T-helper 1 cell treated with Interleukin-12 subunit alpha and Interleukin-12 subunit beta and Interleukin-4 antibody, amounts not matched to agents 30 ng/mL and 1 ng/mL, for 36 hours (primary cell): ENCODE data around the gene TRIM24. TPM values are rescaled to one million over a fixed set of nuclear protein-coding genes. Genes with fewer than 3 reads are reported as not detected.
"Not testable (repeated sequence)": the region's sequence is repeated elsewhere in the genome, so short reads cannot be mapped to it uniquely, and the experiment has no call there.

Experiments
- intact Hi-C: fragments of 100-400 bp; cut with micrococcal nuclease; formaldehyde crosslinking; loops from one replicate; pipeline ENCODE4 v1.15.1; 2024
- total RNA-seq: library from RNA; stranded (reverse); gene quantifications from 2 replicates; pipeline ENCODE4 v1.2.3, GENCODE V29; 2022

Gene TRIM24
- total RNA-seq: 17.4 and 19.4 TPM in 2 replicates

DNA sequence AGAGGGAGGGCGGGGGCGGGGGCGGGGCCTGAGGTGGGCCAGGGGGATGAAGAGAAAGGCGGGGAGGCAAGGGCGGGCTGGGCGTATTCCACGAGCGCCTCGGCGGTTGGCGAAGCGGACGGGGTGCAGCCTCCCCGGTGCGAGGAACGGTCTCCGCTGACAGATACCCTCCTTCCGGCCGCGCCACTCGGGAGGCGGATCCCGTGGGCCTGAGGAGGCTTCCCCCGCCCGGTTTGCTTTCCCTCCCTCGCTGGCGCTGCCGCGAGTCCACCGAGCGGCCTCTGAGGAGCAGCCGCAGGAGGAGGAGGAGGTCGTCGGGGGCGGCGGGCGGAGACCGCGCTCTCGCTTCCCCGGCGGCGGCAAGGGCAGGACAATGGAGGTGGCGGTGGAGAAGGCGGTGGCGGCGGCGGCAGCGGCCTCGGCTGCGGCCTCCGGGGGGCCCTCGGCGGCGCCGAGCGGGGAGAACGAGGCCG lies at the start of gene TRIM24:
Gene TRIM24, plus strand, starts transcription at position 84 of the 473 bp plus-strand sequence. Its CDS starts 290 bp downstream, at position 374.
- intact Hi-C loops: loop anchor here (1.0 to 10.0 kb wide), 8 partner anchors 299 to 902 kb away; partner anchors contain the start of genes UBN2 and ZC3HAV1

DNA sequence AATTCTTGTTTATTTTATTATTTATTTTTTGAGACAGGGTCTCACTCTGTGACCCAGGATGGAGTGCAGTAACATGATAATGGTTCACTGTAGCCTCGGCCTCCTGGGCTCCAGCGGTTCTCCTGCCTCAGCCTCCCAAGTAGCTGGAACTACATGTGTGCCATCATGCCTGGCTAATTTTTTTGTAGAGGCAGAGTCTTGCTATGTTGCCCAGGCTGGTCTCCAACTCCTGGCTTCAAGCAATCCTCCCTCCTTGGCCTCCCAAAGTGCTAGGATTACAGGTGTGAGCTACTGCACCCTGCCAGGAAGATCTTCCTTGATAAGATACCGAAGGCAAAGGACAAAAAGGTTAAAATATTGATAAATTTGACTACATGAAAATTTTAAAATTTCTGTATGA lies 48.0 kb upstream of the TRIM24 start:
- intact Hi-C loops: not testable (repeated sequence)

DNA sequence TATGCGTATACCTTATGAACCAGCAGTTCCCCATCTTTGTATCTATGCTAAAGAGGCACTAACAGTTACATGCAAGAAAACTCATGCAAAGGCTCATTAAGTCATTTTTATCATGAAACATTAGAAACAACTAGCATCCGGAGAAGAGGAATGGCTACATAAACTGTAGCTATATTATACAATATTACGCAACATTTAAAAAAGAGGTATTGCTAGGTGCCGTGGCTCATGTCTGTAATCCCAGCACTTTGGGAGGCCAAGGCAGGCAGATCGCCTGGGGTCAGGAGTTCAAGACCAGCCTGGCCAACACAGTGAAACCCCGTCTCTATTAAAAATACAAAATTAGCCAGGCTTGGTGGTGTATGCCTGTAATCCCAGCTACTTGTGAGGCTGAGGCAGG lies 47.1 kb upstream of the TRIM24 start:
- intact Hi-C loops: not testable (repeated sequence)

DNA sequence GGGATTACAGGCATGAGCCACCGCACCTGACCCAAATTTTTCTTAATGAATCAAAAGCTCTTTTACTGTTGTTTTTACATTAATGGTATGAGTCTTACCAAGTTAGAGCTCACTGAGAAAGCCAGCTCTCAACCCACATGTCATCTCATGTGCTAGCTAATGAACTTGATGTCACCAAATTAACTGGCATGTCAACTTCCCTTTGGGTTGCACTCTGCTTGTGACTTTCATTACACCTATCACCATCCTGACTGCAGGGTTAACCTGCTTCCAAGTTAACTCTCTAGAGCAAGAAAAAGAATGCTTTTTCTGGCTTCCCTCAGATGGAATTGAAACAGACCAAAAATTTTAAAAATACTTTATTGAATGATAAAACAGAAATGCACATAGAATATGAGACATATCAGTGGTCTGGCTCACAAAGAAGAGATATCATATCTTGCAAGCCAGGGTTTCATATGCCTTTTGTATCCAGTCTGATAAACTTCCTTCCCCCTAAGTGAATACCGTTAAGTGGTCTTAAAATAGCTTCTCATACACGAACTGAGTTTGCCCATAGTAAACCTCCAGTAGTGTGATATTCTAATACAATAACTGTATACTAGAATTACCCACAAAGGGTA lies 42.9 kb upstream of the TRIM24 start:
- intact Hi-C loops: no loop called here

DNA sequence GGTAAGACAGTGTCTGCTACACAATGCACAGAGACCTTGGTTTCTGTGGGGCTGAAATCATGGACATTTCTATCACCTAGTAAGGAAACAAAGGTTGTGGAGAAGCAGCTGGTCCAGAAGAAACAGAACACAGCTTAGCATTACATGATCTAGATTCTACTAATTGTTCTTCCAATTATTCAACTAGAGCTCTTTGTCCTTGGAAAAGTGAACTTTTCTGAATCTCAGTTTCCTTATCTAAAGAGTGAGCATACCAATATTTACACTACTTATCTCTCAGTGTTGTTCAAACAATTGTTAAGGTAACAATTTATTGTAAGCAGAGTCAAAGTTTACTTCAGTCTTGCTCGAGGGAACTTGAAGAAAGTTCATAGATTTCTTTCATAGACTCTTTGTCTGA lies 42.3 kb upstream of the TRIM24 start:
- intact Hi-C loops: no loop called here

DNA sequence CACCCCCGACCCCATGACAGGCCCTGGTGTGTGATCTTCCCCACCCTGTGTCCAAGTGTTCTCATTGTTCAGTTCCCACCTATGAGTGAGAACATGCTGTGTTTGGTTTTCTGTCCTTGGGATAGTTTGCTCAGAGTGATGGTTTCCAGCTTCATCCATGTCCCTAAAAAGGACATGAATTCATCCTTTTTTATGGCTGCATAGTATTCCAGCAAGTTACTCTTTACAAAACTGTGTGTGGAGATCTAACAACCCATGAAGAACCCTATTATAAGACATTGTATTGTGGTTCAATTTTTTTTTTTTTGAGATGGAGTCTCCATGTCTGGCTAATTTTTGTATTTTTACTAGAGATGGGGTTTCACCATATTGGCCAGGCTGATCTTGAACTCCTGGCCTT lies 41.7 kb upstream of the TRIM24 start:
- intact Hi-C loops: not testable (repeated sequence)

DNA sequence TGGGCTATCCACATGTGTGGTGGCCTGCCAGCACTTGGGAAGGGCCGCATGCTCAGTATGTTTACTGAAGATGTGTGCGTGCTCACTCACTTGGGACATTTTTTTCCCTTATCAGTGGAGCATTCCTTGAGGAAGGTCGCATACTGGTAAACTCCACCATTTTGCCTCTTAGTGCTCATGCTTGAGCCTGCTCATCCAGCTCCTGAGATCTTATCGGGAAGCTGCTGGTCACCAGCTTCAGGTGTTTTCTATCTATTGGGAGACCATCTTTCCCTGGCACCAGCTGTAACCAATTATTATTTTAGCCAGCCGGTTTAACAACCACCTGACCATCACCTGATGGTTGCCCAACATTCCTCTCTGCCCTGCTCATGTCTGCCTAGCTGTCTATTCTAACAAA lies 35.0 kb upstream of the TRIM24 start:
- intact Hi-C loops: no loop called here

DNA sequence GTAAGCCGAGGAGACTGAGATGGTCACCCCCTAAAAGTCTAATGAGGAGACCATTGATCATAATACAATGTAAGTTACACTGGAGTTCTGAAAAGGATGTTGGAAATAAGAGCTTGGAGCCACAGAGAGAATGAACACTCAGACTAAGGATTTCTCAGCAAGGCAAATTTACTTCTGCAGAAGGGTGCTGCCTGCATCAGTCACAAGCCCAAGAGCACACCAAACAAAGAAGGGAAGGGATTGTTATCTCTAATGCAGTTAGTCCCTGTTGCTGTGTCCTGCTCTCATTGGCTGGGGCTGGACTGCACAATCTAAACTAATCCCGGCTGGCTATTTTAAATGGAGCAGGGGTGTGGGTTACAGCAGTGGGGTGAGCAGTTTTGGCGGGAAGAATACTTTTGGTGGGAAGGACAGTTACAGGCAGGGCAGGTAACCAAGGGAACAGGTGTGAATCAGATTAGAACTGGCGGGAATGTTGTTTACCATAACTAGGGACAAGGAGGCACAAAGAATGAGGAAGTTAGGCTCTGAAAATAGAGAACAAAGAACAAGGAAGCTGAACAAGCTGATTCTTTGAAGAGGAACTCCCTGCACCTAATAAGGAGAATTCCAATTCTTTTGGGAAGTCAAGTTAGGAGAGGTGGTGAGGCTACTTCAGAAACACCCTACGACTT lies 30.3 kb upstream of the TRIM24 start:
- intact Hi-C loops: no loop called here

DNA sequence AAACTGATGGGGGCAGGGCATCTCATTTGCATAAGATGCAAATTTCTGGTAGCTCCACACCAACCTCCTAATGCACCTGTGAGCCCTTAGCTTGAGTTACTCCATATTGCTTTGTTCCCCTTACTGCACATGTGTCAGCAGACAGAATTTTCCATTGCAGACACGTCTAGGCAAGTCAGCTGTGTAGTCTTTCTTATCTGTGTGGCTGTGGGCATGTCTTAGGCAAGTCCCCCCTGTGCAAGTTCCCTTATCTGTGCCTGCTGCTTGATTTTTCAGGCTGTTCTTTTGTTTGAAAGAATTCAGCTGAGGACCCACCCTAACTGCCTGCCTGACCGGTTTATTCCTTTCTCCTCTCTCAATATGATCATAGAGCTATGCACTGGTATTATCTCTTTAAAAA lies 28.5 kb upstream of the TRIM24 start:
- intact Hi-C loops: no loop called here

DNA sequence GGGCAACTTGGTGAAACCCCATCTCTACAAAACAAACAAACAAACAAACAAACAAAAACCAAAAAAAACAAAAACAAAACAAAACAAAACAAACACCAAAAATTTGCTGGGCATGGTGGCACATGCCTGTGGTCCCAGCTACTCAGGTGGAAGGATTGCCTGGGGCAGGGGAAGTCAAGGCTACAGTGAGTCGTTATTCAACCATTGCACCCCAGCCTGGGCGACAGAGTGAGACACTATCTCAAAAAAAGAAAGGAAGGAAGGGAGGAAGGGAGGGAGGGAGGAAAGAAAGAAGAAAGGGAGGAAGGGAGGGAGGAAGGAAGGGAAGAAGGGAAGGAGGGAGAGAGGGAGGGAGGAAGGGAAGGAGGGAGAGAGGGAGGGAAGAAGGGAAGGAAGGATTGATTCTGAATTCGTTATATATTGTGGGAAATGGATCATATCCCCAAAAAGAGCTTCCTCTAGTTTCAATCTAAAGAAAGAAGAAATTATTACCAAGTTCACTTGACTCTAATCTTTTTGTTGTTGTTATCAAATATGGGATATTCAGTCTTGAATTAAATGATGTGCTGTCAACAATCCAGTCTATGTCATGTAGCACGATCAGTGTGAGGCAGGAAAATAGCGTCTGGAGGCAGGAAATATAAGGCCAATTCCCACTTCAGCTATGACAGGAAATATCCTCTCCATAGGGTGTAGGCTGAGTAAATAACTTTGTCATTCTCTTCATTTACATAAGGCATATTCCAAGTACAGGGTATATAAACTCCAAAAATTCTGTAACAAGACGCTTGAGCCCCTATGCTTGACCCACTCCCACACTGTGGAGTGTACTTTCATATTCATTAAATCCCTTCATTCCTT lies 26.2 kb upstream of the TRIM24 start:
- intact Hi-C loops: no loop called here

DNA sequence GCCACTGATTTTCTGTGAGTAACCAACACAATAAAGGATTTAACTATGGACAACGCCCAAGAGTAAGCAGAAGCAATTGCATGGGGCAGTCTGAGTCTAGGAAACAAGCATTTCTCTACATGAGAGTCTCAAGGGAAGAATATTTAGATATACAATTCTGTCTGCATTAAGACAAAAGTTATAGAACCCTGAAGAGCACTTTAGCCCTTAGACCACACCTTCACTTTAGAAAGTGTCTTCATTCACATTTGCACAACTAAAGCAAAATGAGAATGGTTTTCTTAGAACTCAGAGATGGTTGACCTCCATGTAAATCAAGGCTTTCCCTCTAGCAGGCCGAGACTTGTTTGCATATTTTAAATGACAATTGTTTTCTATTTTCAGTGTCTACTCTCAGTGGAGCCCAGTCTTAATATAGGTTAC lies 25.5 kb upstream of the TRIM24 start:
- intact Hi-C loops: no loop called here

DNA sequence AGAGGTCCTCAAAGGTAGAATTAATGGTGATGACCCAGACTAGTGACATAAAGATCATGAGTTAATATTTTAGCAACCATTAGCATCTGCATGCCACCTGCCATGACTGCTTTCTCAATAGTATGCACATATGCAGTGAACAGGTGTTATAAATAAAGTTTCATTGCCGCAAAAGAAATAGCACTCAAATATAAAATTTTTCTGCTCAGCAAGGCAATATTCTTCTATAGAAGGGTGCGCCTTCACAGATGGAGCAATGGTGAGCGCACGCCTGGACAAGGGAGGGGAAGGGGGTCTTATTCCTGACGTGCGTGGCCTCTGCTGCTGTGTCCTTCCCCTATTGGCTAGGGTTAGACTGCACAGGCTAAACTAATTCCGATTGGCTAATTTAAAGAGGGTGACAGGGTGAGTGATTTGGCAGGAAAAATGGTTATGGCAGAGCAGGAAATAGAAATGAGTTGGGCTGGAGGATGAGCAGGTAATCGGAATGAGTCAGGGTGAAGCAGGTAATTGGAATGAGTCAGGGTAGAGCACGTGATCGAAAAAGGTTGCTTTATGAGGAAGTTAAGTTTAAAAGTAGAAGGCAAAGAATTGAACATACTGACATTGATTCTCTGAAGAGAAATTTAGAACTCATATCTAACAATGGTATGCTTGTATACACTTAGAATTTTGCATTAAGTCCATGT lies 24.7 kb upstream of the TRIM24 start:
- intact Hi-C loops: no loop called here

DNA sequence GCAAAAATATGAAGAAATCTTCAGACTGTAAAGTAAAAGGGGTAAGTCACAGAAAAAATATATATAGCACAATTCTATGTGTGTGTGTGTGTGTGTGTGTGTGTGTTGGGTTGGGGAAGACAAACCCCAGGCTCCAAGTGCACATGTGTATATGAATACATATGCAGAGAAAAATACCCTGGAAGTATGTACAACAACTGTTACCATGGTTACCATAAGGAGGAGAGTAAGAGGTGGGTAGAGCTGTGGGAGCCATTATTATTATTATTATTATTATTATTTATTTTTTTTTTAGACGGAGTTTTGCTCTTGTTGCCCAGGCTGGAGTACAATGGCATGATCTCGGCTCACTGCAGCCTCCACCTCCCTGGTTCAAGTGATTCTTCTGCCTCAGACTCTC lies 23.7 kb upstream of the TRIM24 start:
- intact Hi-C loops: no loop called here

DNA sequence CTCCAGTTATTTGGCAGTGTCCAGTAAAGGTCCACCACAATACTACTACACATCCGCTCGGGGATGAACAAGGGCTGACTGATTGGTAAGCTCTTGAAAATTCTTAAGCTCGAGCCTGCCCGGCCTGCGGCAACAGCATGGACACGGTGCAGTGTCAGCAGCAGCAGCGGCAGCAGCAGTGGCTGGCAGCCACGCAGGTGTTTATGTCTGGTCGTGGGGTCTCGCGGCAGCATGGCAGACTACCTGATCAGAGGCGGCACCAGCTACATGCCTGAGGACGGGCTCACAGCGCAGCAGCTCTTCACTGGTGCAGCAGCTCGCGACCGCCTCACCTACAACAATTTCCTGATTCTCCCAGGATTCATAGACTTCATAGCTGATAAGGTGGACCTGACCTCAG lies 19.6 kb upstream of the TRIM24 start:
- intact Hi-C loops: no loop called here

DNA sequence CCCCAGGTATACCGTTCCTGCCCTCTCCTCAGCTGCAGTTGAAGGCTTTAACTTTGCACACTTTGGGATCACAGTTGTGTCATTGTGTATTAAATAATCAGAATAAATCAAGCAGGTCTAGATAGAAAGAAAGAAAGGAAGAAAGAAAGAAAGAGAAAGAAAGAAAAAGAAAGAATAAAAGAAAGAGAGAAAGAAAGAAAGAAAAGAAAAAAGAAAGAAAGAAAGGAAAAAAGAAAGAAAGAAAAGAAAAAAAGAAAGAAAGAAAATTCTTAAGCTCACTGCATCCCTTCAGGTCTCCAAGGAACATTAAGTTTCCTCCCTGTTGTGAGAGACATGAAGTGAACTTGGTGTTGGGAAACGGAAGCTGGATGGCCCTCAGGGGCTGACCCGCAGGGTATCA lies 17.2 kb upstream of the TRIM24 start:
- intact Hi-C loops: no loop called here

DNA sequence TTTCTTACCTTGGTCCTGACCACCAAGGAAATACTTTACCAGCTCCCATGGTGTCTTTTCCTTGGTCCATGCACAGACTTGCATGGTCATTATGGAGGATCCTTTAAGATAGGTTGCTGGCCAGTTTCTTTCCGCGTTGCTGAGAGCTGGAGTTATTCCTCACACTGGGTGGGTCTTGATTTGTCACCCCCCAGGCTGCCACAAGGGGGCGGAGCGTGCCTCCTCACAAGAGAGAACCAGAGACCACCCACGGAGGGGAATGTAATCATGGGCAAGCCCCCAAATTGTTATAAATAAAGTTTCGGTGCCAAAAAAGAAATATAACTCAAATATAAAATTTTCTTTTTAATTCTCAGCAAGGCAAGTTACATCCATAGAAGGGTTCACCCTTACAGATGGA lies 10.5 kb upstream of the TRIM24 start:
- intact Hi-C loops: loop anchor here (1.0 kb wide), 2 partner anchors 289 to 417 kb away; no protein-coding TSS in a partner anchor

DNA sequence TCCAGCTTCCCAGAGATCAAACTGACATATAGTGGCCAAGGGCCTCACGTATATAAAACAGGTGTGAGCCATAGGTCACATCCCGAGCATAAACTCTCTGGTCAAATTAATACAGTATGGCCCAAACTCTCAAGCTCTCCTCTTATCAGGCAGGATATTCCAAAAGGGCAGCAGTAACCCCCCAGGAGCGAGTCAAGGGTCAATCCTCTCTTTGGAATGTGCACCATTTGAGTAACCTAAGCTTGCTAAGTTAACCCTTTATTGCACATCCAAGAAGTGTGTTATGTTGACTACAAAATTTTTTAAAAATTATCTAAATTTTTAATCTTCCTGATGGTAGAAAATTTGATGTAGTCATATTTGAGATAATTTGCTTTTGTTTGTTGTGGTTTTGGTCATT lies 4.5 kb upstream of the TRIM24 start:
- intact Hi-C loops: loop anchor here (5.0 kb wide), 1 partner anchor 518 kb away; no protein-coding TSS in a partner anchor

DNA sequence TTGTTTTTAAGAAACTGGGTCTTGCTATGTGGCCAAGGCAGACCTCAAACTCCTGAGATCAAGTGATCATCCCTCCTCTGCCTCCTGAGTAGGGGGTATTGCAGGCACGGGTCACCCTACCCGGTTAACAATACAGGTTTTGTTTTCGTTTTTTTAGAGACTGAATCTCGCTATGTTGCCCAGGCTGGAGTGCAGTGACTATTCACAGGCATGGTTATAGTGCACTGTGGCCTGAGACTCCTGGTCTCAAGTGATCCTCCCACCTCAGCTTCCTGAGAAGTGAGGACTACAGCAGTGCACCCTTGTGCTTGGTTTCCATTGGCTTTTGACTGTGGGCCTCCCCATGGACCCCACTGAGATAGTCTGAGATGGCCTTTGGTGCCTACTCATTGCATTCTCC lies 3.8 kb upstream of the TRIM24 start:
- intact Hi-C loops: loop anchor here (5.0 kb wide), 1 partner anchor 519 kb away; no protein-coding TSS in a partner anchor

DNA sequence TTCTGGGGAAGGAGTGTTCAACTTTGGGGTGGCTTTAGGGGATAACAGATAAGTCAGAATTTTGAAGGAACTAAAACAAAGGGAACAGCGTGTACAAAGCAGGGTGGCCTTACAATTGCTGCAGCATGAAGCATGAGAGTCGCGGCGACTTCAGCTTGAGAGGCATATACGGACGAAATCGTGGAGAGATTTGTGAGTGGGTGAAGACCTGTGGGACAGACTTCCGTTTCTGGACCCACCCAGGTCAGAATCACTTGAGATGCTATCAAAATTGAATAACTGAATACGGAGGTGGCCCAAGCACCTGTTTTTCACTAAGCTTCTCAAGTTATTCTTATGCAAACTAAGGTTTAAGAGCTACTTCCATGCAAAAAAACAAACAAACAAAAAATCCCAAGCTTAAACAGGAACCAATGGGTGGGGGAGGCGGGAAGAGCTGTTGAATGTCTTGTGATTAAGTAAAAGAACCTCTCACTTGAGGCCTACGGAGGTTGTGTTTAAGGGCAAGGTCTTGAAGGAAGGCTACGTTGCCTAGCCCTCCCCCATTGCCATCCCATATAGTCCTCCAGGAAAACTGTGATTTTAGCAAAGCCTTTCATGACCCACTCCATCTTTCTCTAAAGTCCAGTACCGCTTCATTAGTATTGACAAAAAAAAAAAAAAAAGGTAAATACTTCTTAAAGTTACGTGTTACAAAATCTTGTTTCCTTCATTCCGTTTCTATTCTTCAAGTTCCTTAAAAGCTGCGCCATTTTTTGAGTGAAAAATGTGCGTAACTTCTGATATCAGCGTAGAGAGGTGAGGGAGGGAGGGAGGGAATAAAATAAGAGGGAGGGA lies 1.3 kb upstream of the TRIM24 start:
- intact Hi-C loops: loop anchor here (1.0 to 5.0 kb wide), 9 partner anchors 280 to 882 kb away; partner anchors contain the start of gene CREB3L2
